Adrenal gland (tissue), 12 donors: Measurements from ENCODE around the gene DENND5B. TPM values are rescaled to one million over a fixed set of nuclear protein-coding genes. Genes with fewer than 3 reads are reported as not detected.
A peak's percentile ranks its signal among the peaks of the same experiment; 100 is the strongest.

Experiments
- DNase-seq, 7 donors: peaks; one replicate each; pipeline ENCODE4 v3.0.0-alpha.2; 2019 to 2020
- H3K27ac ChIP-seq, 5 donors: fragments of 200-600 bp; sonication (generic) in 4 of 5; 1 replicate in 3 of 5; 2 replicates in 2 of 5; pipeline versions ENCODE4 v1.5.1 to v1.8.0; 2016 to 2020; ENCODE audit warnings: mild to moderate bottlenecking in 1 of 5
- H3K27me3 ChIP-seq: fragments of 200-600 bp; 2 replicates; pipeline ENCODE4 v1.8.0; 2021
- H3K36me3 ChIP-seq, 2 donors: fragments of 200-600 bp; replicated peaks in 1 of 2; 1 replicate in 1 of 2; 2 replicates in 1 of 2; pipeline versions ENCODE4 v1.5.1 to v1.8.0; 2018 to 2022
- H3K4me1 ChIP-seq, 2 donors: fragments of 200-600 bp; replicated peaks in 1 of 2; 1 replicate in 1 of 2; 2 replicates in 1 of 2; pipeline versions ENCODE4 v1.5.1 to v1.8.0; 2018 to 2021
- H3K4me3 ChIP-seq, 4 donors: fragments of 200-600 bp; sonication (generic) in 3 of 4; one replicate each; pipeline ENCODE4 v1.5.1; 2016 to 2018
- H3K9me3 ChIP-seq, 3 donors: fragments of 200-600 bp; sonication (generic) in 1 of 3; replicated peaks in 1 of 3; 1 replicate in 2 of 3; 2 replicates in 1 of 3; pipeline versions ENCODE4 v1.5.1 to v1.8.0; 2016 to 2021
- POLR2A ChIP-seq, 2 donors: fragments of 450-650 bp; IDR thresholded peaks; one replicate each; pipeline ENCODE4 v1.6.1; 2017; ENCODE audit warnings: antibody characterized with exemption in 2 of 2, mild to moderate bottlenecking in 2 of 2, moderate library complexity in 1 of 2
- WGBS, 4 donors: extraction: QIAGEN DNeasy Blood & Tissue Kit in 2 of 4; methylation state at CpG; one replicate each; pipeline versions ENCODE4 v1.1.5 to v1.1.7; 2013 to 2017; 5-methylcytosine and 5-hydroxymethylcytosine counted together
- intact Hi-C, 2 donors: fragments of 100-400 bp; cut with DNase I; formaldehyde crosslinking; loops; one replicate each; pipeline versions ENCODE4 v1.14.1 to v1.15.0; 2022 to 2023
- polyA plus RNA-seq, 3 donors: library from polyadenylated mRNA; stranded (reverse); fragments of 200-250 nt in 2 of 3; fragments of 350-450 nt in 1 of 3; fragmentation: Illumina TruSeq in 1 of 3; extraction: RNeasy Lipid Tissue Mini Kit (QIAGEN cat#74804) in 1 of 3; gene quantifications; one replicate each; pipeline ENCODE4 v1.2.3, GENCODE V29; 2013 to 2014
- total RNA-seq, 9 donors: library from RNA; depleted of rRNA in 4 of 9; stranded (reverse); fragments of >200 nt in 4 of 9; fragments of 120-200 nt in 1 of 9; fragmentation: NEBNext Ultra II Directional in 1 of 9; extraction: Animal tissue kit (Norgen Biotek cat#: 25700) in 1 of 9; gene quantifications; one replicate each; pipeline versions ENCODE4 v1.1.0 to v1.2.4, GENCODE V29; 2013 to 2023
- TF ChIP-seq, protein P1 (sequence below), 6 experiments: fragments of 450-650 bp in 4 of 6; fragments of 200-600 bp in 2 of 6; sonication (generic) in 1 of 6; IDR thresholded peaks; 1 replicate in 5 of 6; 2 replicates in 1 of 6; pipeline versions ENCODE4 v1.5.1 to v1.8.0; 2016 to 2021; ENCODE audit warnings: antibody characterized with exemption in 6 of 6, mild to moderate bottlenecking in 2 of 6, moderate library complexity in 1 of 6
- donor health status: healthy with polysubstance abuse.
- donor health status: Bipolar disorder and iron deficiency.
- donor health status: DM: yes; HTN: yes; CAD: no.
- donor health status: DM: no; HTN: no; CAD: no.
- donor health status: DM: no; HTN: no; CAD: no.
- donor health status: DM: yes; HTN: yes; CAD: no.

DENND5B gene
- total and polyA plus RNA-seq, 12 donors, result 4.2 to 32.5 (median 23.0) TPM

DNA sequence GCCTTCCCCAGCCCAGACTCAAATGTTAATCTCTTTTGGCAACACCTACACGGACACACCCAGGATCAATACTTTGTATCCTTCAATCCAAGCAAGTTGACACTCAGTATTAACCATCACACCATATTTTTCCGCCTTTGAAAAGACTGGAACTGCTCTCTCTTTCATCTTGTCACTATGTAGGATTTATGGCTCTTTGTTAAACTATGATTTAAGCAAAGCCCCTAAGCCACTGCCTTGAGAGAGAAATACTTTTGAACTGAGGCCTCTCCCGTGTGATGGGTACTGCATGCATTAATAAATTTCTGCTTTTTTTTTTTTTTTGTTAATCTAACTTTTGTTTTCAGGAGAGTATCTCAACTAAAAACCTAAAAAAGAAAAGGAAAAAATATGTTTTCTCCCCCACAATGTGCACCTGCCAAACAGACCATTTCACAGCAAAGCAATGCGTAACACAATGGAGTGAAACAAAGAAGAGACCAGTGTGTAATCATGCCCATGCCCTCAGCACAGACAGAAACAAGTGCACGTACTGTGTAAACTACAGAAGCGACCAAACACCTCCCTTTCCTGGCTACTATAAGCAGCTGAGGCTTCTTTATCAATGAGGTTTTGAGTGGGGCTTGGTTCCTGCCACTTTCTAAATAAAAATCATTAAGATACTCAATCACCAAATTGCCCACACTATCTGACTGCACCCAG is 40.2 kb upstream of the DENND5B start:
- WGBS, 4 donors, result 91 to 97% (median 95%) methylated on average over 6 of the region's 6 CpGs
- Histone ChIP-seq H3K27ac (no peak overlapping the region), H3K4me1 (peaks cover 6 to 18% of the 10 kb centered on the region in 2 donors), H3K36me3 (no peaks in the 10 kb centered on the region), H3K9me3 (no peaks in the 10 kb centered on the region), H3K4me3 (no peak overlapping the region), H3K27me3 (no peaks in the 10 kb centered on the region)
- no peak for DNase-seq
- intact Hi-C loops, result no loop called here
- TF ChIP-seq, protein P1, sequence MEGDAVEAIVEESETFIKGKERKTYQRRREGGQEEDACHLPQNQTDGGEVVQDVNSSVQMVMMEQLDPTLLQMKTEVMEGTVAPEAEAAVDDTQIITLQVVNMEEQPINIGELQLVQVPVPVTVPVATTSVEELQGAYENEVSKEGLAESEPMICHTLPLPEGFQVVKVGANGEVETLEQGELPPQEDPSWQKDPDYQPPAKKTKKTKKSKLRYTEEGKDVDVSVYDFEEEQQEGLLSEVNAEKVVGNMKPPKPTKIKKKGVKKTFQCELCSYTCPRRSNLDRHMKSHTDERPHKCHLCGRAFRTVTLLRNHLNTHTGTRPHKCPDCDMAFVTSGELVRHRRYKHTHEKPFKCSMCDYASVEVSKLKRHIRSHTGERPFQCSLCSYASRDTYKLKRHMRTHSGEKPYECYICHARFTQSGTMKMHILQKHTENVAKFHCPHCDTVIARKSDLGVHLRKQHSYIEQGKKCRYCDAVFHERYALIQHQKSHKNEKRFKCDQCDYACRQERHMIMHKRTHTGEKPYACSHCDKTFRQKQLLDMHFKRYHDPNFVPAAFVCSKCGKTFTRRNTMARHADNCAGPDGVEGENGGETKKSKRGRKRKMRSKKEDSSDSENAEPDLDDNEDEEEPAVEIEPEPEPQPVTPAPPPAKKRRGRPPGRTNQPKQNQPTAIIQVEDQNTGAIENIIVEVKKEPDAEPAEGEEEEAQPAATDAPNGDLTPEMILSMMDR (IDR thresholded peaks at IDR 0.05), result no peak
- no peak for TF ChIP-seq POLR2A (IDR thresholded peaks at IDR 0.05)

DNA sequence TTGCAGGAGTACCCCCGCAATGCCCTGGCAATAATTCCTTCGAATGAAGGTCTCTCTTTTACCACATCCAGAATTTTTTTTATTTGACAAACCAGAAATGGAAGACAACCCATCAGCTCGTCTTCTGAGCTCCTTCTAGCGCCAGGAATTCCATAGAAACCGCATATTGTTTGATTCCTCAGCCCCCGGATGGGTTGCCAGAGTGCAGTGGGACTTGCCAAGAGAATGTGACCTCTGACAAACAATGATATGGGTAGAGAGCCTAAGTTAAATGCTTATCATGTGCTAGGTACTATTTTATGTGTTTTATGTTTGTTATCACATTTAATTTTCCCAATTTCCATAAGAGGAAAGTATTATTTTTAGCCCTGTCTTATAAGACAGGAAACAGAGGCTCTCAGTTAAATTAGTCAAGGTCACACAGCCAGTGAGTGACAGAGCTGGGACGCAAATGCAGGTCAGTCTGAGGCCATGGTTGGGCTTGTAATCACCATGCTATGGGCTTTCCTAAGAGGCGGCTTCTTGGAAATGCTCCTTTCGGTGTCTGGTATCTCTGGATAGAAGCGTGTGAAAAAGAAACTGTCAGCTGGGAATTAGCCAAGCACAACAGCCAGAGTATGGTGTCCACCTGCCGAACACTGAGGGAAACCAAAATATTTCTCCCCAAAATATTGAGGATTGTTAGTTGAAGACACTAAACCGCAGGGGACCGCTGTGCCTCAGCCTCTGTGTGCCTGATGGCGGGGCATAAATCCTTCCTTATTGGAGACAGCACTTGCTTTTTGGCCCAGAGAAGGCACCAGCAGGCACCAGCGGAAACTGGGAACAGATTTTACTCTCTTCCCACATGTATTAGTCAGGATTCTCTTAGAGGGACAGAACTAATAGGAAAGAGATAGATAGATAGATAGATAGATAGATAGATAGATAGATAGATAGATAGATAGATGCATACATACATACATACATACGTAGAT is 39.1 kb upstream of the DENND5B start:
- TF ChIP-seq, protein P1 (IDR thresholded peaks at IDR 0.05), result no peak
- peak in 1 of 2 donors; percentile 16 for TF ChIP-seq POLR2A (IDR thresholded peaks at IDR 0.05)
- H3K4me3 ChIP-seq, result peak overlapping the region in 1 of 4 donors; percentile 36
- intact Hi-C loops, result no loop called here

DNA sequence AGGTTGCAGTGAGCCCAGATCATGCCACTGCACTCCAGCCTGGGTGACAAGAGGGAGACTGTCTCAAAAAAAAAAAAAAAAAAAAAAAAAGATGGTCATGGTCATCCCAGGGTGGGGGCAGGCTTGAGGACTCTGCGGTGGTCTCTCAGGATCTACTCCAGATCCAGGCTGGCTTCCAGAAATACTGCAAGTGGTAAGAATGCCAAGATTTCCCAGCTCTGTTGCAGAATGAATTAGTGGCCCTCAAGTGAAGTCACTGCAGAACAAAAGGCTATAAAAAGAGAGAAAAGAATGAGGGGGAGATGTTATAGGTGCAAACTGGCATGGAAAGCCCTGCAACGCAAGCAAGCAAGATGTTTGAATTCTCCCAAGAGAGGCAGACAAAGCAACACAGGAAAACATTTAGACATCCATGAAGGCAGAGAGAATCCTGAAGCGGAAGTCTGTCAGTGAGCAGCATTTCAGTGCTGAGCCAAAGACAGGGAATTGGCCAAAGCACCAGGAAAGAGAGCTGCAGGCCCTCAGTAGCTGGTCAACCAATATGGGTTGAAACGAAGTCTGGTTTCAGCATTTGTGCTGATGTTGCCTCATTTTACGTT is 36.6 kb upstream of the DENND5B start:
- no peak for TF ChIP-seq POLR2A (IDR thresholded peaks at IDR 0.05)
- TF ChIP-seq, protein P1 (IDR thresholded peaks at IDR 0.05), result no peak
- 78 to 89% (median 86%) methylated on average over 5 of the region's 5 CpGs for WGBS, 4 donors
- intact Hi-C loops, result no loop called here

More for the DNA sequence above, 39.1 kb upstream of the DENND5B start:
- no peaks in the 10 kb centered on the region for H3K27me3 ChIP-seq
- no peaks in the 10 kb centered on the region for H3K36me3 ChIP-seq
- peaks cover 6 to 18% of the 10 kb centered on the region in 2 donors for H3K4me1 ChIP-seq
- no peaks in the 10 kb centered on the region for H3K9me3 ChIP-seq
- WGBS, 4 donors, result 36 to 42% (median 39%) methylated on average over 16 of the region's 16 CpGs
- H3K27ac ChIP-seq, result peak overlapping the region in 4 of 5 donors; percentile 19 to 73 (median 60)
- DNase-seq, result peak; percentile 56 to 90 (median 82)

More for the DNA sequence above, 36.6 kb upstream of the DENND5B start:
- no peak for DNase-seq
- Histone ChIP-seq H3K4me3 (no peak overlapping the region), H3K27me3 (no peaks in the 10 kb centered on the region), H3K9me3 (no peaks in the 10 kb centered on the region), H3K27ac (no peak overlapping the region), H3K4me1 (peaks cover 6 to 18% of the 10 kb centered on the region in 2 donors), H3K36me3 (no peaks in the 10 kb centered on the region)
